Stimulated activated CD4-positive, alpha-beta T cell treated with anti-CD3 and anti-CD28 coated beads, Interleukin-15, amount 100 ng/mL, for 24 hours (primary cell): ENCODE results near the gene PTPRM.

ENCODE experiments used
- DNase-seq: peaks from one replicate; pipeline ENCODE4 v3.0.0-alpha.2; 2020

The PTPRM gene

GRCh38 chr18:8381821-8382459 lies 814.8 kb downstream of the PTPRM start:
- DNase-seq, result no peak

- DNase-seq, result no peak
Observed at GRCh38 chr18:8385400-8385799, 818.3 kb downstream of the PTPRM start.

GRCh38 chr18:8386669-8387380 lies 819.7 kb downstream of the PTPRM start:
- DNase-seq, result no peak

- DNase-seq, result peak; percentile 52
Observed at GRCh38 chr18:8389391-8390340, 822.5 kb downstream of the PTPRM start.

GRCh38 chr18:8391068-8391467 lies 824.0 kb downstream of the PTPRM start:
- DNase-seq, result no peak

GRCh38 chr18:8396254-8396653 lies 829.1 kb downstream of the PTPRM start:
- no peak for DNase-seq

GRCh38 chr18:8397034-8397433 lies 829.9 kb downstream of the PTPRM start:
- DNase-seq, result no peak

GRCh38 chr18:8399138-8399537 lies 832.0 kb downstream of the PTPRM start:
- no peak for DNase-seq

- no peak for DNase-seq
Observed at GRCh38 chr18:8400193-8400752, 833.2 kb downstream of the PTPRM start.

GRCh38 chr18:8400825-8401224 lies 833.7 kb downstream of the PTPRM start:
- no peak for DNase-seq

- DNase-seq, result no peak
Observed at GRCh38 chr18:8401606-8402005, 834.5 kb downstream of the PTPRM start.

- no peak for DNase-seq
Observed at GRCh38 chr18:8402237-8402636, 835.1 kb downstream of the PTPRM start.

GRCh38 chr18:8403713-8404112 lies 836.6 kb downstream of the PTPRM start:
- no peak for DNase-seq

- no peak for DNase-seq
Observed at GRCh38 chr18:8406186-8406867, 839.2 kb downstream of the PTPRM start.

GRCh38 chr18:8406868-8407250 lies 839.7 kb downstream of the PTPRM start:
- no peak for DNase-seq

GRCh38 chr18:8409151-8409550 lies 842.0 kb downstream of the PTPRM start:
- no peak for DNase-seq

GRCh38 chr18:8411492-8411891 lies 844.4 kb downstream of the PTPRM start:
- no peak for DNase-seq

GRCh38 chr18:8412117-8412516 lies 845.0 kb downstream of the PTPRM start:
- no peak for DNase-seq

- no peak for DNase-seq
Observed at GRCh38 chr18:8413189-8413588, 846.1 kb downstream of the PTPRM start.

- DNase-seq, result no peak
Observed at GRCh38 chr18:8413751-8414150, 846.6 kb downstream of the PTPRM start.

- DNase-seq, result no peak
Observed at GRCh38 chr18:8416212-8417019, 849.3 kb downstream of the PTPRM start.

GRCh38 chr18:8422391-8422790 lies 855.3 kb downstream of the PTPRM start:
- no peak for DNase-seq
